H1 (cell line): ENCODE data around the gene PRRX1. TPM values are rescaled to one million over a fixed set of nuclear protein-coding genes. Genes with fewer than 3 reads are reported as not detected.

Experiments used
- CTCF ChIA-PET: fragments of 300-600 bp; sonication (Branson Sonifier 250); formaldehyde crosslinking; loops from one replicate; lab custom pipeline; 2021; ENCODE audit not compliant: partially characterized antibody; lab: Charles Lee
- POLR2A ChIA-PET: fragments of 300-600 bp; sonication (Branson Sonifier 250); formaldehyde crosslinking; loops from one replicate; lab custom pipeline; 2021; ENCODE audit warnings: inconsistent platforms; ENCODE audit not compliant: partially characterized antibody; lab: Charles Lee
- DNase-seq, 2 experiments: peaks; one replicate each; pipeline versions ENCODE4 v3.0.0 to v3.0.0-alpha.2; 2010 to 2022; ENCODE audit warnings: low spot score in 2 of 2, low read depth in 1 of 2, mixed read lengths in 1 of 2
- FAIRE-seq: peaks from 2 replicates; lab custom pipeline; 2011; peaks lifted over from hg19 to GRCh38; lab: Jason Lieb, UNC
- H2AFZ ChIP-seq: 2 replicates; pipeline ENCODE4 v1.8.1; 2012; ENCODE audit warnings: low read length, inconsistent platforms
- H2AK5ac ChIP-seq: 2 replicates; pipeline ENCODE4 v1.6.1; 2013; ENCODE audit warnings: low read depth, low read length
- H2BK120ac ChIP-seq: replicated peaks from 2 replicates; pipeline ENCODE3; 2013; ENCODE audit warnings: low read depth, low read length, inconsistent platforms
- H2BK12ac ChIP-seq: 2 replicates; pipeline ENCODE4 v1.6.1; 2013; ENCODE audit warnings: low read depth, low read length
- H2BK15ac ChIP-seq: 2 replicates; pipeline ENCODE4 v1.6.1; 2013; ENCODE audit warnings: low read length
- H2BK20ac ChIP-seq: 2 replicates; pipeline ENCODE4 v1.6.1; 2013; ENCODE audit warnings: low read length
- H2BK5ac ChIP-seq: 2 replicates; pipeline ENCODE4 v1.6.1; 2013; ENCODE audit warnings: low read depth, low read length
- H3K14ac ChIP-seq: 2 replicates; pipeline ENCODE4 v1.6.1; 2013; ENCODE audit warnings: inconsistent platforms; ENCODE audit not compliant: insufficient read length
- H3K18ac ChIP-seq: 2 replicates; pipeline ENCODE4 v1.6.1; 2013; ENCODE audit warnings: low read length; ENCODE audit errors: extremely low read depth
- H3K23ac ChIP-seq: 2 replicates; pipeline ENCODE4 v1.6.1; 2013; ENCODE audit warnings: inconsistent platforms; ENCODE audit not compliant: insufficient read length
- H3K23me2 ChIP-seq: 2 replicates; pipeline ENCODE4 v1.6.1; 2013; ENCODE audit warnings: low read depth, low read length
- H3K27ac ChIP-seq: 2 replicates; pipeline ENCODE4 v1.6.1; 2011; ENCODE audit warnings: low read depth, low read length, inconsistent platforms
- H3K27me3 ChIP-seq, 4 experiments: replicated peaks in 1 of 4; 1 replicate in 1 of 4; 2 replicates in 3 of 4; pipeline versions ENCODE4 v1.6.1 to v1.8.1; 2011 to 2013; ENCODE audit warnings: low read length in 3 of 4, mild to moderate bottlenecking in 3 of 4, inconsistent platforms in 2 of 4, mixed read lengths in 2 of 4, moderate library complexity in 1 of 4; ENCODE audit not compliant: control insufficient read depth in 3 of 4, insufficient read depth in 3 of 4; ENCODE audit errors: extremely low read depth in 1 of 4
- H3K36me3 ChIP-seq, 4 experiments: 2 replicates each; pipeline versions ENCODE4 v1.6.1 to v1.8.1; 2011 to 2013; ENCODE audit warnings: mild to moderate bottlenecking in 4 of 4, low read length in 3 of 4, moderate library complexity in 2 of 4, control low read depth in 1 of 4, inconsistent platforms in 1 of 4; ENCODE audit not compliant: insufficient read depth in 4 of 4, control insufficient read depth in 2 of 4
- H3K4ac ChIP-seq: replicated peaks from 2 replicates; pipeline ENCODE3; 2013; ENCODE audit warnings: low read length, low read depth, mixed read lengths, inconsistent platforms; ENCODE audit not compliant: insufficient read length
- H3K4me1 ChIP-seq, 4 experiments: replicated peaks in 1 of 4; 1 replicate in 1 of 4; 2 replicates in 3 of 4; pipeline versions ENCODE4 v1.6.1 to v1.8.1; 2011 to 2013; ENCODE audit warnings: low read length in 3 of 4, inconsistent platforms in 2 of 4, mixed read lengths in 1 of 4; ENCODE audit not compliant: insufficient read depth in 4 of 4, control insufficient read depth in 3 of 4
- H3K4me2 ChIP-seq, 2 experiments: 2 replicates each; pipeline versions ENCODE4 v1.6.1 to v1.8.1; 2011 to 2013; ENCODE audit warnings: low read depth in 2 of 2, low read length in 2 of 2, control low read depth in 1 of 2, inconsistent platforms in 1 of 2, mild to moderate bottlenecking in 1 of 2; ENCODE audit not compliant: insufficient read depth in 1 of 2
- H3K4me3 ChIP-seq, 4 experiments: fragments of 200-600, 300-600 bp in 1 of 4; sonication (generic), shearing (Covaris generic), sonication (Bioruptor Twin) in 1 of 4; 2 replicates each; pipeline versions ENCODE4 v1.5.1 to v1.8.1; 2011 to 2016; ENCODE audit warnings: low read length in 4 of 4, low read depth in 3 of 4, control low read depth in 2 of 4, inconsistent platforms in 2 of 4, mild to moderate bottlenecking in 2 of 4, mixed read lengths in 1 of 4, moderate library complexity in 1 of 4; ENCODE audit not compliant: insufficient read depth in 2 of 4; ENCODE audit errors: extremely low read depth in 1 of 4
- H3K56ac ChIP-seq: replicated peaks from 2 replicates; pipeline ENCODE3; 2013; ENCODE audit warnings: low read depth, mild to moderate bottlenecking, mixed read lengths, low read length, inconsistent platforms; ENCODE audit not compliant: insufficient read length
- H3K79me1 ChIP-seq: 2 replicates; pipeline ENCODE4 v1.6.1; 2013; ENCODE audit warnings: low read depth, low read length, control low read depth
- H3K79me2 ChIP-seq, 2 experiments: 2 replicates each; pipeline versions ENCODE4 v1.6.1 to v1.8.1; 2012 to 2013; ENCODE audit warnings: low read length in 2 of 2, mild to moderate bottlenecking in 2 of 2, inconsistent platforms in 1 of 2; ENCODE audit not compliant: insufficient read depth in 2 of 2, control insufficient read depth in 1 of 2
- H3K9ac ChIP-seq, 4 experiments: replicated peaks in 1 of 4; 1 replicate in 1 of 4; 2 replicates in 3 of 4; pipeline versions ENCODE4 v1.6.1 to v1.8.1; 2011 to 2013; ENCODE audit warnings: low read depth in 3 of 4, low read length in 3 of 4, control low read depth in 2 of 4, mild to moderate bottlenecking in 2 of 4, moderate library complexity in 2 of 4, inconsistent platforms in 1 of 4; ENCODE audit errors: extremely low read depth in 1 of 4
- H3K9me3 ChIP-seq, 2 experiments: 2 replicates each; pipeline versions ENCODE4 v1.6.1 to v1.8.1; 2012 to 2013; ENCODE audit warnings: mild to moderate bottlenecking in 2 of 2, moderate library complexity in 2 of 2, control low read depth in 1 of 2, inconsistent platforms in 1 of 2, low read depth in 1 of 2, low read length in 1 of 2, mixed read lengths in 1 of 2; ENCODE audit not compliant: insufficient read depth in 2 of 2
- H4K20me1 ChIP-seq, 2 experiments: replicated peaks in 1 of 2; 2 replicates each; pipeline versions ENCODE3 to v1.8.1; 2011 to 2013; ENCODE audit warnings: inconsistent platforms in 2 of 2, low read length in 2 of 2, mild to moderate bottlenecking in 1 of 2; ENCODE audit not compliant: insufficient read depth in 2 of 2, control insufficient read depth in 1 of 2
- H4K5ac ChIP-seq: 2 replicates; pipeline ENCODE4 v1.6.1; 2013; ENCODE audit warnings: low read length, low read depth, mixed read lengths, inconsistent platforms; ENCODE audit not compliant: insufficient read length
- H4K8ac ChIP-seq: 2 replicates; pipeline ENCODE4 v1.8.0; 2013; ENCODE audit warnings: mild to moderate bottlenecking, moderate library complexity, low read length, inconsistent platforms; ENCODE audit not compliant: insufficient read depth; ENCODE audit errors: extremely low read depth
- H4K91ac ChIP-seq: replicated peaks from 2 replicates; pipeline ENCODE3; 2013; ENCODE audit warnings: low read length, mixed read lengths, inconsistent platforms; ENCODE audit not compliant: insufficient read length
- BACH1 ChIP-seq: IDR thresholded peaks from 2 replicates; pipeline ENCODE4 v1.6.1; 2012; ENCODE audit warnings: low read length, improper control_type of control experiment
- CHD1 ChIP-seq: IDR thresholded peaks from 2 replicates; pipeline ENCODE4 v1.6.1; 2012; ENCODE audit warnings: low read depth, low read length, improper control_type of control experiment
- CHD2 ChIP-seq: IDR thresholded peaks from 2 replicates; pipeline ENCODE4 v1.6.1; 2012; ENCODE audit warnings: low read length, improper control_type of control experiment
- CREB1 ChIP-seq: IDR thresholded peaks from 2 replicates; pipeline ENCODE4 v1.6.1; 2012; ENCODE audit warnings: inconsistent platforms
- FOSL1 ChIP-seq: IDR thresholded peaks from 2 replicates; pipeline ENCODE4 v1.6.1; 2011; ENCODE audit warnings: mild to moderate bottlenecking, low read depth, low read length, moderate library complexity; ENCODE audit not compliant: insufficient read depth
- HDAC6 ChIP-seq: IDR thresholded peaks from one replicate; pipeline ENCODE4 v1.7.1; 2012; ENCODE audit warnings: low read depth, mild to moderate bottlenecking, inconsistent platforms, low read length, moderate library complexity
- PHF8 ChIP-seq: fragments of 200-600 bp; sonication (generic); conservative IDR thresholded peaks from 2 replicates; pipeline ENCODE4 v1.7.1; 2012; ENCODE audit warnings: low read depth, mild to moderate bottlenecking, inconsistent platforms, low read length, moderate library complexity
- POU5F1 ChIP-seq: IDR thresholded peaks from 2 replicates; pipeline ENCODE4 v1.6.1; 2011; ENCODE audit warnings: low read depth, mild to moderate bottlenecking, low read length, moderate library complexity
- SIN3A ChIP-seq, 2 experiments: IDR thresholded peaks in 1 of 2; conservative IDR thresholded peaks in 1 of 2; 2 replicates each; pipeline ENCODE4 v1.6.1; 2011 to 2012; ENCODE audit warnings: low read length in 2 of 2, improper control_type of control experiment in 1 of 2, low read depth in 1 of 2, mild to moderate bottlenecking in 1 of 2
- SIRT6 ChIP-seq: IDR thresholded peaks from one replicate; pipeline ENCODE4 v1.7.1; 2012; ENCODE audit warnings: low read length, inconsistent platforms
- SRF ChIP-seq: IDR thresholded peaks from 2 replicates; pipeline ENCODE4 v1.6.1; 2011; ENCODE audit warnings: mild to moderate bottlenecking, low read depth, low read length, moderate library complexity
- SUZ12 ChIP-seq: fragments of 200-600 bp; sonication (generic); IDR thresholded peaks from 2 replicates; pipeline ENCODE4 v1.6.1; 2012; ENCODE audit warnings: mild to moderate bottlenecking, inconsistent platforms, low read length, moderate library complexity, mixed read lengths
- TEAD4 ChIP-seq: IDR thresholded peaks from 2 replicates; pipeline ENCODE4 v1.6.1; 2012; ENCODE audit warnings: low read depth, low read length, inconsistent platforms, mixed read lengths
- YY1 ChIP-seq: IDR thresholded peaks from 2 replicates; pipeline ENCODE4 v1.6.1; 2011; ENCODE audit warnings: low read depth, mild to moderate bottlenecking, low read length
- whole genome bisulfite sequencing, 2 experiments: shearing (Covaris generic) in 1 of 2; methylation state at CpG; one replicate each; pipeline versions ENCODE4 v1.1.6 to v1.1.7; 2013 to 2015; ENCODE audit warnings: low lambda C conversion rate in 2 of 2, mixed read lengths in 2 of 2, inconsistent platforms in 1 of 2, low coverage in 1 of 2, missing lambda C conversion rate in 1 of 2; ENCODE audit not compliant: insufficient replicate concordance in 2 of 2, insufficient coverage in 1 of 2, insufficient read length in 1 of 2; ENCODE audit errors: extremely low coverage in 1 of 2, missing lambda C conversion rate in 1 of 2; 5-methylcytosine and 5-hydroxymethylcytosine counted together
- polyA plus RNA-seq, 7 experiments: library from polyadenylated mRNA; depleted of rRNA in 3 of 7; stranded (reverse) in 5 of 7; unstranded in 2 of 7; fragments of >200 nt in 5 of 7; fragments of 200-250 nt in 2 of 7; gene quantifications; 1 replicate in 5 of 7; 2 replicates in 1 of 7; 4 replicates in 1 of 7; pipeline versions ENCODE4 v1.2.1 to v1.2.3, GENCODE V29; 2011 to 2013; ENCODE audit warnings: missing spikeins in 2 of 7, mixed read lengths in 2 of 7
- total RNA-seq: library from RNA; stranded (reverse); fragmentation: NEBNext Ultra II Directional; extraction: Animal tissue kit (Norgen Biotek cat#: 25700); gene quantifications from 2 replicates; pipeline ENCODE4 v1.2.1, GENCODE V29; 2021
- TF ChIP-seq, protein P1 (sequence below): IDR thresholded peaks from 2 replicates; pipeline ENCODE4 v1.6.1; 2012; ENCODE audit warnings: inconsistent platforms

PRRX1 gene
- total and polyA plus RNA-seq, 2 of the 8 experiments (the other 6 are each of a cell fraction or from before 2014, with no cell fraction given): not detected

DNA sequence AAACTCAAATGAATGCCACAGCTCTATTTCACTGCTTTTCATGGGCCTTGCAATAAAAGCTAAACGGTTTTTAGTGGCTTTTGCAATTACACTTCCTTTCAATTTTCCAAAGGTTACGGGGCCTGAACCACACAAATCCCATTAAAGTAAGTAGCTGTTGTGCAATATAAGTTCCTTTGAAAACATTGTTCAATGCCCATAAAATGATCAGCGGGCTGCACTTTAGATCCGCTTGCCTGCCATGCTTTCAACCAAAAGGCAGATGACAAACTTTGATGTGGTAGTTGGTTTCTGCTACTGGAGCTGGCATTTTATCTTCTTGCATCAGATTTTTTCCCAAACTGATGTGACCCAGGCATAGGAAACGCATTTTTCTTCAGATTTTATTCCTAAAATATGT, 50.2 kb downstream of the PRRX1 start:
- no peaks in the 10 kb centered on the region for H3K9me3 ChIP-seq
- no peak overlapping the region for H4K91ac ChIP-seq
- no peak overlapping the region for H3K4me3 ChIP-seq
- WGBS, 2 experiments: 90% methylated on average over 5 of the region's 5 CpGs; no CpG with 5 or more reads in 1 of the 2 experiments
- no peak overlapping the region for H3K56ac ChIP-seq
- H3K23ac ChIP-seq: no peak overlapping the region
- no peak overlapping the region for H2BK12ac ChIP-seq
- ChIA-PET CTCF (interaction anchor here (3.6 kb wide), 1 partner anchor 24 kb away, joined by 17 read pairs; no protein-coding TSS in a partner anchor), POLR2A (no interaction called here)
- H2AK5ac ChIP-seq: no peak overlapping the region
- H2BK15ac ChIP-seq: no peak overlapping the region
- H3K14ac ChIP-seq: no peak overlapping the region
- H4K5ac ChIP-seq: no peak overlapping the region
- H3K27me3 ChIP-seq: no peaks in the 10 kb centered on the region
- DNase-seq: no peak
- no peak overlapping the region for H3K4ac ChIP-seq
- no peak overlapping the region for H4K8ac ChIP-seq
- no peak overlapping the region for H3K27ac ChIP-seq
- H3K4me2 ChIP-seq: no peak overlapping the region
- H2BK5ac ChIP-seq: no peak overlapping the region
- H3K79me2 ChIP-seq: no peaks in the 10 kb centered on the region
- no peaks in the 10 kb centered on the region for H3K79me1 ChIP-seq
- no peak overlapping the region for H2AFZ ChIP-seq
- no peaks in the 10 kb centered on the region for H3K4me1 ChIP-seq
- H3K36me3 ChIP-seq: no peaks in the 10 kb centered on the region
- no peaks in the 10 kb centered on the region for H3K23me2 ChIP-seq
- H3K18ac ChIP-seq: no peak overlapping the region
- no peak overlapping the region for H2BK120ac ChIP-seq
- H4K20me1 ChIP-seq: no peaks in the 10 kb centered on the region
- no peak overlapping the region for H2BK20ac ChIP-seq
- no peak for FAIRE-seq
- H3K9ac ChIP-seq: no peak overlapping the region
- no peak for TF ChIP-seq CHD1
- TF ChIP-seq BACH1: no peak
- no peak for TF ChIP-seq SIN3A (conservative IDR thresholded peaks at IDR 0.05 in 1 of 2, IDR thresholded peaks at IDR 0.05 in 1 of 2; ENCODE audit: low read depth in 1 of 2, low read length in 2 of 2)
- TF ChIP-seq CREB1: no peak
- no peak for TF ChIP-seq HDAC6
- TF ChIP-seq FOSL1: no peak
- TF ChIP-seq YY1: no peak
- no peak for TF ChIP-seq POU5F1
- no peak for TF ChIP-seq CHD2
- no peak for TF ChIP-seq TEAD4
- no peak for TF ChIP-seq PHF8
- no peak for TF ChIP-seq SIRT6
- no peak for TF ChIP-seq SUZ12
- no peak for TF ChIP-seq SRF
- TF ChIP-seq, protein P1, sequence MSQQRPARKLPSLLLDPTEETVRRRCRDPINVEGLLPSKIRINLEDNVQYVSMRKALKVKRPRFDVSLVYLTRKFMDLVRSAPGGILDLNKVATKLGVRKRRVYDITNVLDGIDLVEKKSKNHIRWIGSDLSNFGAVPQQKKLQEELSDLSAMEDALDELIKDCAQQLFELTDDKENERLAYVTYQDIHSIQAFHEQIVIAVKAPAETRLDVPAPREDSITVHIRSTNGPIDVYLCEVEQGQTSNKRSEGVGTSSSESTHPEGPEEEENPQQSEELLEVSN: no peak
